Ovary (tissue), 10 donors: ENCODE measurements around the gene PARN. TPM values are rescaled to one million over a fixed set of nuclear protein-coding genes. Genes with fewer than 3 reads are reported as not detected.

Source experiments
- DNase-seq, 5 donors: peaks; one replicate each; pipeline ENCODE4 v3.0.0-alpha.2; 2019 to 2020
- H3K27ac ChIP-seq, 2 donors: fragments of 200-600 bp; one replicate each; pipeline versions ENCODE4 v1.5.1 to v1.8.0; 2019 to 2022
- H3K27me3 ChIP-seq: fragments of 200-600 bp; one replicate; pipeline ENCODE4 v1.8.0; 2022
- H3K36me3 ChIP-seq: fragments of 200-600 bp; sonication (generic); one replicate; pipeline ENCODE4 v1.5.1; 2019
- H3K4me1 ChIP-seq: one replicate; pipeline ENCODE4 v1.8.1; 2013; ENCODE audit warnings: mild to moderate bottlenecking, moderate library complexity; ENCODE audit not compliant: insufficient read depth
- H3K4me3 ChIP-seq: fragments of 200-600 bp; sonication (generic); one replicate; pipeline ENCODE4 v1.5.1; 2017
- H3K9me3 ChIP-seq, 2 donors: fragments of 200-600 bp in 1 of 2; sonication (generic) in 1 of 2; one replicate each; pipeline versions ENCODE4 v1.5.1 to v1.8.1; 2013 to 2019; ENCODE audit warnings: mild to moderate bottlenecking in 1 of 2, moderate library complexity in 1 of 2
- EP300 ChIP-seq: sonication (generic); formaldehyde crosslinking; IDR thresholded peaks from one replicate; pipeline ENCODE4 v1.6.1; 2017; ENCODE audit warnings: antibody characterized with exemption
- POLR2A ChIP-seq: fragments of 450-650 bp; IDR thresholded peaks from one replicate; pipeline ENCODE4 v1.6.1; 2017; ENCODE audit warnings: antibody characterized with exemption, mild to moderate bottlenecking, moderate library complexity
- WGBS, 3 donors: extraction: QIAGEN DNeasy Blood & Tissue Kit in 1 of 3; methylation state at CpG; one replicate each; pipeline versions ENCODE4 v1.1.5 to v1.1.7; 2013 to 2017; 5-methylcytosine and 5-hydroxymethylcytosine counted together
- intact Hi-C, 4 donors: fragments of 100-400 bp; cut with DNase I; formaldehyde crosslinking; loops; one replicate each; pipeline versions ENCODE4 v1.11.0 to v1.15.1; 2022 to 2023
- long read RNA-seq, 3 donors: library from polyadenylated mRNA in 2 of 3; unstranded in 2 of 3; transcript quantifications; one replicate each; pipeline ENCODE4 v2.0.0 and lab custom pipeline, GENCODE V29; 2021 to 2026
- polyA plus RNA-seq, 2 donors: library from polyadenylated mRNA; stranded (reverse); fragments of 200-250 nt in 1 of 2; fragments of 350-450 nt in 1 of 2; fragmentation: Illumina TruSeq in 1 of 2; extraction: RNeasy Lipid Tissue Mini Kit (QIAGEN cat#74804) in 1 of 2; gene quantifications; one replicate each; pipeline ENCODE4 v1.2.3, GENCODE V29; 2013 to 2014
- total RNA-seq, 7 donors: library from RNA; depleted of rRNA in 2 of 7; stranded (reverse); fragments of >200 nt in 2 of 7; fragmentation: NEBNext Ultra II Directional in 3 of 7; extraction: Animal tissue kit (Norgen Biotek cat#: 25700) in 3 of 7; gene quantifications; one replicate each; pipeline versions ENCODE4 v1.1.0 to v1.2.4, GENCODE V29; 2016 to 2023
- TF ChIP-seq, protein P1 (sequence below), 3 donors: fragments of 450-650 bp in 2 of 3; fragments of 200-600 bp in 1 of 3; IDR thresholded peaks; one replicate each; pipeline versions ENCODE4 v1.5.1 to v1.8.0; 2016 to 2022; ENCODE audit warnings: antibody characterized with exemption in 3 of 3, mild to moderate bottlenecking in 1 of 3
- donor health status: DM: no; HTN: no; CAD: no; lungs with moderate emphysema.
- donor health status: DM: no; HTN: no; CAD: no.
- donor health status: Bipolar disorder and iron deficiency.
- donor health status: DM: yes; HTN: yes; CAD: no.
- donor health status: DM: no; HTN: no; CAD: no.
- donor health status: DM: yes; HTN: yes; CAD: no.

PARN gene, protein sequence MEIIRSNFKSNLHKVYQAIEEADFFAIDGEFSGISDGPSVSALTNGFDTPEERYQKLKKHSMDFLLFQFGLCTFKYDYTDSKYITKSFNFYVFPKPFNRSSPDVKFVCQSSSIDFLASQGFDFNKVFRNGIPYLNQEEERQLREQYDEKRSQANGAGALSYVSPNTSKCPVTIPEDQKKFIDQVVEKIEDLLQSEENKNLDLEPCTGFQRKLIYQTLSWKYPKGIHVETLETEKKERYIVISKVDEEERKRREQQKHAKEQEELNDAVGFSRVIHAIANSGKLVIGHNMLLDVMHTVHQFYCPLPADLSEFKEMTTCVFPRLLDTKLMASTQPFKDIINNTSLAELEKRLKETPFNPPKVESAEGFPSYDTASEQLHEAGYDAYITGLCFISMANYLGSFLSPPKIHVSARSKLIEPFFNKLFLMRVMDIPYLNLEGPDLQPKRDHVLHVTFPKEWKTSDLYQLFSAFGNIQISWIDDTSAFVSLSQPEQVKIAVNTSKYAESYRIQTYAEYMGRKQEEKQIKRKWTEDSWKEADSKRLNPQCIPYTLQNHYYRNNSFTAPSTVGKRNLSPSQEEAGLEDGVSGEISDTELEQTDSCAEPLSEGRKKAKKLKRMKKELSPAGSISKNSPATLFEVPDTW
- total RNA-seq (10 to 100 TPM; 20.9 to 35.4 (median 29.0) TPM), polyA plus RNA-seq (10 to 100 TPM; 19.5 to 42.0 TPM)
- long read RNA-seq, donor 1, transcript PARN-203 (24 exons, 3,078 nt): major isoform, 40 of 118 reads
- long read RNA-seq, donor 1, transcript PARN-201 (24 exons, 2,100 nt): minor isoform, 7 of 118 reads
- long read RNA-seq, donor 1, partial matches to known transcripts: 48 of 118 reads
- long read RNA-seq, donor 1, other reads (novel, unspliced or antisense): 23 of 118 reads
- long read RNA-seq, donor 2, transcript PARN-203 (24 exons, 3,078 nt): major isoform, 9 of 26 reads
- long read RNA-seq, donor 2, partial matches to known transcripts: 16 of 26 reads
- long read RNA-seq, donor 2, other reads (novel, unspliced or antisense): 0 of 26 reads
- long read RNA-seq, donor 3, transcript PARN-203 (24 exons, 3,078 nt): major isoform, 39 of 60 reads
- long read RNA-seq, donor 3, partial matches to known transcripts: 5 of 60 reads
- long read RNA-seq, donor 3, other reads (novel, unspliced or antisense): 14 of 60 reads

DNA sequence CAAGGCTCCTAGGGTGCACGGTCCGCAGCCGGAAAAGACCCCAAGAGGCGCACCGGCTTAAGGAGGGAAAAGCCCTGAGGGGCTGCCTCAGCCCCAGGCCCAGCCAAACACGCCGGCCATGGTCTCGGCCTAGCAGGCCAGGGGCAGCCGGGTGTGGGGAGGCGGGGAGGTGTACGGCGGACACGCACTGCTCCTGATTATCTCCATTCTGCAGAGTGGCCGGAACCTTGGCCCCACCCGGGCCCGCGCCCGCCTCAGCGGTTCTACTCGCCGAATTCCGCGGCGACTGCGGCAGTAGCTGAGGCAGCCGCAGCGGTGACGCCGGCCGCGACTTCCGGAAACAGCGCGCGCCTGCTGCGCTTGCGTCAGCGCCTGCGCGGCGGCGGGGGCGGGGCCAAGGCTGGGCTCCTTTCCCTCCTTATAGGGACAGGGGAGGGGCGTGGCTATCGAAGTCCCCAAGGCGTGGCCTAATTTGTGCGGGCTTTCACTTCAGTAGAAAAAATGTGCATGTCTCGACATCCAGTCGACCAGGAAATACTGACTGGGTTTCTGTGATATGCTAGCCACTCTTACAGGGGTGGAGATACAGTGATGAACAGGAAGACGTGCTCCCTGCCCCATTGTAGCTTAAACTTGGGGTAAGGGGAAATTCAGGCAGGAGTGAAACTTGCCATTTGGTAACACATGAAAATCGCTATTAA is at the start of gene PARN:
Gene PARN, minus strand, starts transcription at position 342 of the 701 bp plus-strand sequence. Its CDS starts 135 bp downstream, at position 207.
- Histone ChIP-seq H3K4me3 (peak within 1 kb of the TSS; percentile 79), H3K27me3 (no peaks in the 10 kb centered on the region), H3K27ac (peak within 1 kb of the TSS; percentile 73 to 74), H3K9me3 (no peaks in the 10 kb centered on the region), H3K4me1 (peaks cover 7% of the 10 kb centered on the region), H3K36me3 (no peaks in the 10 kb centered on the region)
- peak; percentile 96 to 98 (median 97) for DNase-seq
- TF ChIP-seq POLR2A (peak; percentile 92), EP300 (no peak)
- TF ChIP-seq, protein P1, sequence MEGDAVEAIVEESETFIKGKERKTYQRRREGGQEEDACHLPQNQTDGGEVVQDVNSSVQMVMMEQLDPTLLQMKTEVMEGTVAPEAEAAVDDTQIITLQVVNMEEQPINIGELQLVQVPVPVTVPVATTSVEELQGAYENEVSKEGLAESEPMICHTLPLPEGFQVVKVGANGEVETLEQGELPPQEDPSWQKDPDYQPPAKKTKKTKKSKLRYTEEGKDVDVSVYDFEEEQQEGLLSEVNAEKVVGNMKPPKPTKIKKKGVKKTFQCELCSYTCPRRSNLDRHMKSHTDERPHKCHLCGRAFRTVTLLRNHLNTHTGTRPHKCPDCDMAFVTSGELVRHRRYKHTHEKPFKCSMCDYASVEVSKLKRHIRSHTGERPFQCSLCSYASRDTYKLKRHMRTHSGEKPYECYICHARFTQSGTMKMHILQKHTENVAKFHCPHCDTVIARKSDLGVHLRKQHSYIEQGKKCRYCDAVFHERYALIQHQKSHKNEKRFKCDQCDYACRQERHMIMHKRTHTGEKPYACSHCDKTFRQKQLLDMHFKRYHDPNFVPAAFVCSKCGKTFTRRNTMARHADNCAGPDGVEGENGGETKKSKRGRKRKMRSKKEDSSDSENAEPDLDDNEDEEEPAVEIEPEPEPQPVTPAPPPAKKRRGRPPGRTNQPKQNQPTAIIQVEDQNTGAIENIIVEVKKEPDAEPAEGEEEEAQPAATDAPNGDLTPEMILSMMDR (IDR thresholded peaks at IDR 0.05): no peak
- intact Hi-C loops: loop anchor here in 1 of 4 donors (10.0 kb wide), 1 partner anchor 325 kb away; no protein-coding TSS in a partner anchor
- WGBS, 3 donors: 1% methylated on average over 51 of the region's 51 CpGs

DNA sequence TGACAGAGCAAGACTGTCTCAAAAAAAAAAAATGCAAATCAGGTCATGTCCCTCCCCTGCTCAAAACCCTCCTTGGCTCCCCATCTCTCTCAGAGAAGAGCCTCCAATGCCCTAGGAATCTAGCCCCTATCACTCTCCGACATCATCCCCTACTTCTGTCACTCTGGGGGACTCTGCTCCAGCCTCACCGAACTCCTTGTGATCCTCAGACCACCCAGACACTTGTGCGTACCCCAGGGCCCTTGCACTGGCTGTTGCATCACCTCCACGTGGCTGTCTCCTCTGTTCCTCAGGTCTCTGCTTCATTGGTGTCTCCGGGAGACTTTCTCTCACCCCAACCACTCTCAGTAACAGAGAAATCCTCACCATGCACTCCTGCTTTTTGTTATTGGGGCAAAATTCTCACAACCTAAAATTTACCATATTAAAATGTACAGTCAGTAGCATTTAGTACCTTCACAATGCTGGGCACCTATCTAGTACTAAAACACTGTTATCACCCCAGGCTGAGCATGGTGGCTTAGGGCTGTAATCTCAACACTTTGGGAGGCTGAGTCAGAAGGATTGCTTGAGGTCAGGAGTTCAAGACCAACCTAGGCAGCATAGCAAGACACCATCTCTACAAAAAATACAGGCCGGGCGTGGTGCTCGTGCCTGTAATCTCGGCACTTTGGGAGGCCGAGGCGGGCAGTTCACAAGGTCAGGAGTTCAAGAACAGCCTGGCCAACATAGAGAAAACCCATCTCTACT is 48.9 kb upstream of the PARN start:
- no peaks in the 10 kb centered on the region for H3K4me1 ChIP-seq
- H3K9me3 ChIP-seq: no peaks in the 10 kb centered on the region
- no peaks in the 10 kb centered on the region for H3K27me3 ChIP-seq
- no peak overlapping the region for H3K27ac ChIP-seq
- TF ChIP-seq, protein P1 (IDR thresholded peaks at IDR 0.05): no peak
- TF ChIP-seq EP300 (no peak), POLR2A (no peak)
- WGBS, 3 donors: 70 to 79% (median 78%) methylated on average over 11 of the region's 11 CpGs
- H3K36me3 ChIP-seq: no peaks in the 10 kb centered on the region
- no peak for DNase-seq
- intact Hi-C loops: no loop called here
- H3K4me3 ChIP-seq: no peak overlapping the region

DNA sequence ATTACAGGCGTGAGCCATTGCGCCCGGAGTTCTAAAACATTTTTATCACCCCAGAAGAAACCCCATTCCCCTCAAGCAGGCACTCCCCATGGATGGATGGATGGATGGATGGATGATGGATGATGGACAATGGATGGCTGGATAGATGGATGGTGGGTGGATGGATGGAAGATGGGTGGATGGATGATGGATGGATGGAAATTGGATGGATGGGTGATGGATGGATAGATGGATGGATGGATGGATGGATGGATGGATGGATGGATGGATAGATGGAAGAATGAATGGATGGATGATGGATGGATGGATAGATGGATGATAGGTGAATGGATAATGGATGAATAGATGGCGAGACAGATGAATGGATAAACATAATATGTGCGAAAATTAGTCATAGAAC is 47.6 kb upstream of the PARN start:
- no peaks in the 10 kb centered on the region for H3K9me3 ChIP-seq
- no peaks in the 10 kb centered on the region for H3K4me1 ChIP-seq
- DNase-seq: no peak
- no peak overlapping the region for H3K27ac ChIP-seq
- 90% methylated on average over 5 of the region's 5 CpGs for WGBS, 3 donors
- H3K36me3 ChIP-seq: no peaks in the 10 kb centered on the region
- TF ChIP-seq, protein P1 (IDR thresholded peaks at IDR 0.05): no peak
- TF ChIP-seq POLR2A (no peak), EP300 (no peak)
- intact Hi-C loops: no loop called here
- no peaks in the 10 kb centered on the region for H3K27me3 ChIP-seq
- H3K4me3 ChIP-seq: no peak overlapping the region
